ENCODE data around the gene CEACAM20. TPM values are rescaled to one million over a fixed set of nuclear protein-coding genes. Genes with fewer than 3 reads are reported as not detected.
"Not testable (repeated sequence)": the region's sequence is repeated elsewhere in the genome, so short reads cannot be mapped to it uniquely, and the experiment has no call there.

Gene CEACAM20
- total RNA-seq, 4 donors from 2014 or later: 0.40 TPM; not detected in 3

DNA sequence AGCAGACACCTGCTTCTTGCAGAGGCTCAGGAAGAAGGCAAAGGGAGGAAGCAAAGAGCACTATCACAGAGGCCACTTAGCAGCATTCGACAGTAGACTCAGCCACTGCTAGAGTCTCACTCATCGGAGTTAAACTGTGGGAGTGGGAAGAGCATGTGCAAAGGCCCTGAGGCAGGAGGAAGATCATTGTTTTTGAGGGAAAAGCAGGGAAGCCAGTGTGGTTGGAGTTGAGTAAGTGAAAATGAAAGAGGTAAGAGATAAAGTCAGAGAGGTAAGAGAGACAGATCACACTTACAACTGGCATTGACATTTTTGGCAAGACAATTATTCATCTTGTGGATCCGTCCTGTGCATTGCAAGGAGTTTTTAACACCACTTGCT is 41.1 kb upstream of the CEACAM20 start:
- Histone ChIP-seq H3K27ac (no peak overlapping the region), H3K4me3 (no peak overlapping the region), H3K9me3 (no peaks in the 10 kb centered on the region), H3K27me3 (peaks cover 9% of the 10 kb centered on the region), H3K4me1 (no peaks in the 10 kb centered on the region), H3K36me3 (no peaks in the 10 kb centered on the region)
- 54% methylated on average over 3 of the region's 3 CpGs for whole genome bisulfite sequencing
- DNase-seq (ENCODE audit: low spot score in 2 of 2): no peak
- TF ChIP-seq POLR2A (IDR thresholded peaks at IDR 0.05) (no peak), EP300 (IDR thresholded peaks at IDR 0.05) (no peak), POLR2AphosphoS5 (IDR thresholded peaks at IDR 0.05) (no peak)
- TF ChIP-seq, protein P1, sequence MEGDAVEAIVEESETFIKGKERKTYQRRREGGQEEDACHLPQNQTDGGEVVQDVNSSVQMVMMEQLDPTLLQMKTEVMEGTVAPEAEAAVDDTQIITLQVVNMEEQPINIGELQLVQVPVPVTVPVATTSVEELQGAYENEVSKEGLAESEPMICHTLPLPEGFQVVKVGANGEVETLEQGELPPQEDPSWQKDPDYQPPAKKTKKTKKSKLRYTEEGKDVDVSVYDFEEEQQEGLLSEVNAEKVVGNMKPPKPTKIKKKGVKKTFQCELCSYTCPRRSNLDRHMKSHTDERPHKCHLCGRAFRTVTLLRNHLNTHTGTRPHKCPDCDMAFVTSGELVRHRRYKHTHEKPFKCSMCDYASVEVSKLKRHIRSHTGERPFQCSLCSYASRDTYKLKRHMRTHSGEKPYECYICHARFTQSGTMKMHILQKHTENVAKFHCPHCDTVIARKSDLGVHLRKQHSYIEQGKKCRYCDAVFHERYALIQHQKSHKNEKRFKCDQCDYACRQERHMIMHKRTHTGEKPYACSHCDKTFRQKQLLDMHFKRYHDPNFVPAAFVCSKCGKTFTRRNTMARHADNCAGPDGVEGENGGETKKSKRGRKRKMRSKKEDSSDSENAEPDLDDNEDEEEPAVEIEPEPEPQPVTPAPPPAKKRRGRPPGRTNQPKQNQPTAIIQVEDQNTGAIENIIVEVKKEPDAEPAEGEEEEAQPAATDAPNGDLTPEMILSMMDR (IDR thresholded peaks at IDR 0.05): no peak

- TF ChIP-seq, protein P1 (IDR thresholded peaks at IDR 0.05): no peak
- TF ChIP-seq POLR2AphosphoS5 (IDR thresholded peaks at IDR 0.05) (no peak), EP300 (IDR thresholded peaks at IDR 0.05) (no peak), POLR2A (IDR thresholded peaks at IDR 0.05) (no peak)
- Histone ChIP-seq H3K4me3 (no peak overlapping the region), H3K9me3 (no peaks in the 10 kb centered on the region), H3K4me1 (no peaks in the 10 kb centered on the region), H3K27me3 (peaks cover 9% of the 10 kb centered on the region), H3K36me3 (no peaks in the 10 kb centered on the region), H3K27ac (no peak overlapping the region)
- DNase-seq (ENCODE audit: low spot score in 2 of 2): no peak
- 65% methylated on average over 2 of the region's 2 CpGs for WGBS
These were observed 38.3 kb upstream of the CEACAM20 start for GRCh38 chr19:44567745-44568144.

- no peaks in the 10 kb centered on the region for H3K36me3 ChIP-seq
- H3K4me3 ChIP-seq: no peak overlapping the region
- peaks cover 9% of the 10 kb centered on the region for H3K27me3 ChIP-seq
- H3K4me1 ChIP-seq: no peaks in the 10 kb centered on the region
- no peak for DNase-seq (ENCODE audit: low spot score in 2 of 2)
- no peaks in the 10 kb centered on the region for H3K9me3 ChIP-seq
- TF ChIP-seq POLR2AphosphoS5 (IDR thresholded peaks at IDR 0.05): no peak
- TF ChIP-seq EP300 (IDR thresholded peaks at IDR 0.05): no peak
- TF ChIP-seq, protein P1 (IDR thresholded peaks at IDR 0.05): no peak
- TF ChIP-seq POLR2A (IDR thresholded peaks at IDR 0.05): no peak
- WGBS: 29% methylated on average over 5 of the region's 5 CpGs
- no peak overlapping the region for H3K27ac ChIP-seq
These were observed 37.5 kb upstream of the CEACAM20 start for GRCh38 chr19:44566984-44567383.

DNA sequence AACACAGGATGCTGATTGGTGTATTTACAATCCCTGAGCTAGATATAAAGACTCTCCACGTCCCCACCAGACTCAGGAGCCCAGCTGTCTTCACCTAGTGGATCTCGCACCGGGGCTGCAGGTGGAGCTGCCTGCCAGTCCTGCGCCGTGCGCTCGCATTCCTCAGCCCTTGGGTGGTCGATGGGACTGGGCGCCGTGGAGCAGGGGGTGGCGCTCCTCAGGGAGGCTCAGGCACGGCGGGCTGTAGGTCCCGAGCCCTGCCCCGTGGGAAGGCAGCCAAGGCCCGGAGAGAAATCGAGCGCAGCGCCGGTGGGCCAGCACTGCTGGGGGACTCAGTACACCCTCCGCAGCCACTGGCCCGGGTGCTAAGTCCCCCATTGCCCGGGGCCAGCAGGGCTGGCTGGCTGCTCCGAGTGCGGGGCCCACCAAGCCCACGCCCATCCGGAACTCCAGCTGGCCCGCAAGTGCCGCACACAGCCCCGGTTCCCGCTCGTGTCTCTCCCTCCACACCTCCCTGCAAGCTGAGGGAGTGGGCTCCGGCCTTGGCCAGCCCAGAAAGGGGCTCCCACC is 33.7 kb upstream of the CEACAM20 start:
- H3K27me3 ChIP-seq, H3K27ac ChIP-seq: not testable (repeated sequence)
- WGBS: no CpG with 5 or more reads among the region's 33 CpGs

DNA sequence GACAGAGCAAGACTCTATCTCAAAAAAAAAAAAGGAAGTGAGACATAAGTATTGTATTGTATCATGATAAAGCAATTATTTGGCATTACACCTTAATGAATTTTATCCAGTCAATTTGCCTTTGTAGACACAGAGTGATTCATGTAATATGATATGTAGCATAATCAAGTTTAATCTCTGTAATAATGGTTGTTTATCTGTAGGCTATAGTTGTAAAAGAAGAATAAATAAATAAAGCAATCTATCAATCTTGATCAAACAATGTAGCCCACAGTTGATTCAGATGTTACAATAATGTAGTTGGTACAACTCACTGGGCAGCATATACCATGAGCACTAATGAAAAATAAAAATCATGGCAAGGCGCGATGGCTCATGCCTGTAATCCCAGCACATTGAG is 28.5 kb upstream of the CEACAM20 start:
- WGBS: 98% methylated on average over 2 of the region's 2 CpGs

More for the DNA sequence above, 33.7 kb upstream of the CEACAM20 start:
- not testable (repeated sequence) for H3K4me1 ChIP-seq; H3K36me3 ChIP-seq; H3K4me3 ChIP-seq; DNase-seq (ENCODE audit: low spot score in 2 of 2); H3K9me3 ChIP-seq

More for the DNA sequence above, 28.5 kb upstream of the CEACAM20 start:
- H3K27me3 ChIP-seq: no peaks in the 10 kb centered on the region
- TF ChIP-seq POLR2A (IDR thresholded peaks at IDR 0.05): no peak
- TF ChIP-seq POLR2AphosphoS5 (IDR thresholded peaks at IDR 0.05): no peak
- TF ChIP-seq EP300 (IDR thresholded peaks at IDR 0.05): no peak
- TF ChIP-seq, protein P1 (IDR thresholded peaks at IDR 0.05): no peak
- H3K36me3 ChIP-seq: no peaks in the 10 kb centered on the region
- H3K27ac ChIP-seq: no peak overlapping the region
- no peak overlapping the region for H3K4me3 ChIP-seq
- no peaks in the 10 kb centered on the region for H3K9me3 ChIP-seq
- H3K4me1 ChIP-seq: no peaks in the 10 kb centered on the region
- DNase-seq (ENCODE audit: low spot score in 2 of 2): no peak
